ENCODE data around the gene ATRAID. TPM values are rescaled to one million over a fixed set of nuclear protein-coding genes. Genes with fewer than 3 reads are reported as not detected.

The ATRAID gene, protein sequence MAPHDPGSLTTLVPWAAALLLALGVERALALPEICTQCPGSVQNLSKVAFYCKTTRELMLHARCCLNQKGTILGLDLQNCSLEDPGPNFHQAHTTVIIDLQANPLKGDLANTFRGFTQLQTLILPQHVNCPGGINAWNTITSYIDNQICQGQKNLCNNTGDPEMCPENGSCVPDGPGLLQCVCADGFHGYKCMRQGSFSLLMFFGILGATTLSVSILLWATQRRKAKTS
- total RNA-seq (2014; rRNA removed; shearing (Covaris generic)) = 107 and 130 TPM in 2 replicates

DNA sequence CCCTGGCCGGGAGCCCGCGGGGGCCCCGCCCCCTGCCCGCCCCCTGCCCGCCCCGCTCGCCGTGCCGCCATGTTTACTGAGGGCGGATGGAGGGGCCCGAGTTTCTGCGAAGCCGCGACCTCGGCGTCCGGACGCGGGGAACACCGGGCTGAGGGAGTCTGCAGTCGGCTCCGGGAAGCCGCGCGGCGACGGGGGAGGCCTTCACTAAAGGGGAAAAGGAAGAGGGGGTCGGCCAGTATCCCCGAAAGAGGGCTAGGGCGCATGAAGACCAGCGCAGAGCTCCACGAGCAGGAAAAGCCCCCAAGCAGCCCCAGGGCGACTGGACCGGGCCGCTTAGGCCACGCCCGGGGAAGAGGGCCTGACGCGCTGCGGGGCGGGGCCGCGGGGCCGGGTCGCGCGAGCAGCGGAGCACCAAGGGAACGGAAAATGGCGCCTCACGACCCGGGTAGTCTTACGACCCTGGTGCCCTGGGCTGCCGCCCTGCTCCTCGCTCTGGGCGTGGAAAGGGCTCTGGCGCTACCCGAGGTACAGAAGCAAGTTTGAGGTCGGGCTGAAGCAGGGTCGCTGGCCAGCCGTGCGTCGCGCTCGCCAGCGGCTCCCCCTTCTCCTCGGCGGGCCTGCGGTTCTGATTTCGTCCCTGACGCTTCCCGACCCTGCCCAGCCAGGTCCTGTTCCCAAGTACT, at the start of gene ATRAID, which contains the start of gene SLC5A6:
Gene ATRAID, plus strand, starts transcription at position 99 of the 683 bp plus-strand sequence. Its CDS starts 328 bp downstream, at position 427.
Gene SLC5A6, minus strand, starts transcription at position 326 of the 683 bp plus-strand sequence. CDS start 4,618 bp downstream, outside the sequence.

GRCh38 chr2:27217173-27218121, 5.6 kb downstream of the ATRAID start, which contains the start of gene CAD:
TSS of gene CAD (plus strand) at chr2:27217369. CDS start at chr2:27217552, 183 bp downstream.

GRCh38 chr2:27262379-27263286, 50.8 kb downstream of the ATRAID start, which contains the start of gene SLC30A3:
TSS of gene SLC30A3 (minus strand) at chr2:27263047. CDS start at chr2:27262906, 141 bp downstream.

Other genes starting within 250 kb of the ATRAID start
- gene MAPRE3, start 241.4 kb upstream of the ATRAID start, total RNA-seq (2014; rRNA removed; shearing (Covaris generic)) = 7.2 and 8.4 TPM in 2 replicates
- 38.3 and 48.0 TPM in 2 replicates for gene TMEM214, start 179.1 kb upstream of the ATRAID start, total RNA-seq (2014; rRNA removed; shearing (Covaris generic))
- 22.2 and 25.4 TPM in 2 replicates for gene AGBL5, start 160.4 kb upstream of the ATRAID start, total RNA-seq (2014; rRNA removed; shearing (Covaris generic))
- gene OST4, start 140.4 kb upstream of the ATRAID start, total RNA-seq (2014; rRNA removed; shearing (Covaris generic)) = 146 and 169 TPM in 2 replicates
- 88.5 and 90.6 TPM in 2 replicates for gene EMILIN1, start 133.4 kb upstream of the ATRAID start, total RNA-seq (2014; rRNA removed; shearing (Covaris generic))
- 4.5 and 6.0 TPM in 2 replicates for gene KHK, start 125.3 kb upstream of the ATRAID start, total RNA-seq (2014; rRNA removed; shearing (Covaris generic))
- gene CGREF1, start 92.9 kb upstream of the ATRAID start, total RNA-seq (2014; rRNA removed; shearing (Covaris generic)) = 19.0 and 23.2 TPM in 2 replicates
- 0.30 and 0.53 TPM in 2 replicates for gene ABHD1, start 88.2 kb upstream of the ATRAID start, total RNA-seq (2014; rRNA removed; shearing (Covaris generic))
- 53.7 and 60.9 TPM in 2 replicates for gene PREB, start 77.4 kb upstream of the ATRAID start, total RNA-seq (2014; rRNA removed; shearing (Covaris generic))
- gene PRR30, start 72.6 kb upstream of the ATRAID start, total RNA-seq (2014; rRNA removed; shearing (Covaris generic)) = not detected in 2 replicates
- not detected in 2 replicates for gene TCF23, start 63.0 kb upstream of the ATRAID start, total RNA-seq (2014; rRNA removed; shearing (Covaris generic))
- 44.8 and 48.4 TPM in 2 replicates for gene SLC5A6, start 227 bp downstream of the ATRAID start, total RNA-seq (2014; rRNA removed; shearing (Covaris generic))
- 57.4 and 66.2 TPM in 2 replicates for gene CAD, start 5.3 kb downstream of the ATRAID start, total RNA-seq (2014; rRNA removed; shearing (Covaris generic))
- 0.66 and 1.2 TPM in 2 replicates for gene SLC30A3, start 51.0 kb downstream of the ATRAID start, total RNA-seq (2014; rRNA removed; shearing (Covaris generic))
- gene DNAJC5G, start 63.4 kb downstream of the ATRAID start, total RNA-seq (2014; rRNA removed; shearing (Covaris generic)) = not detected in 2 replicates
- 0.05 TPM in 1 of 2 replicates, not detected in the other for gene TRIM54, start 70.4 kb downstream of the ATRAID start, total RNA-seq (2014; rRNA removed; shearing (Covaris generic))
- 6.6 and 9.2 TPM in 2 replicates for gene UCN, start 96.4 kb downstream of the ATRAID start, total RNA-seq (2014; rRNA removed; shearing (Covaris generic))
- 89.7 and 100 TPM in 2 replicates for gene MPV17, start 111.1 kb downstream of the ATRAID start, total RNA-seq (2014; rRNA removed; shearing (Covaris generic))
- gene GTF3C2, start 144.7 kb downstream of the ATRAID start, total RNA-seq (2014; rRNA removed; shearing (Covaris generic)) = 55.7 and 61.9 TPM in 2 replicates
- gene EIF2B4, start 158.3 kb downstream of the ATRAID start, total RNA-seq (2014; rRNA removed; shearing (Covaris generic)) = 33.2 and 38.4 TPM in 2 replicates
- 119 and 144 TPM in 2 replicates for gene SNX17, start 158.6 kb downstream of the ATRAID start, total RNA-seq (2014; rRNA removed; shearing (Covaris generic))
- 22.8 and 24.3 TPM in 2 replicates for gene ZNF513, start 168.7 kb downstream of the ATRAID start, total RNA-seq (2014; rRNA removed; shearing (Covaris generic))
- gene PPM1G, start 197.6 kb downstream of the ATRAID start, total RNA-seq (2014; rRNA removed; shearing (Covaris generic)) = 165 and 169 TPM in 2 replicates
- gene NRBP1, start 216.6 kb downstream of the ATRAID start, total RNA-seq (2014; rRNA removed; shearing (Covaris generic)) = 67.3 and 72.5 TPM in 2 replicates
- 0.60 TPM in 1 of 2 replicates, not detected in the other for gene KRTCAP3, start 230.3 kb downstream of the ATRAID start, total RNA-seq (2014; rRNA removed; shearing (Covaris generic))

Data from A375 (cell line).